ENCODE data around the gene CFTR. TPM values are rescaled to one million over a fixed set of nuclear protein-coding genes. Genes with fewer than 3 reads are reported as not detected.

Gene CFTR
- total RNA-seq, 1 experiment from 2014 or later: 0.19 TPM

DNA sequence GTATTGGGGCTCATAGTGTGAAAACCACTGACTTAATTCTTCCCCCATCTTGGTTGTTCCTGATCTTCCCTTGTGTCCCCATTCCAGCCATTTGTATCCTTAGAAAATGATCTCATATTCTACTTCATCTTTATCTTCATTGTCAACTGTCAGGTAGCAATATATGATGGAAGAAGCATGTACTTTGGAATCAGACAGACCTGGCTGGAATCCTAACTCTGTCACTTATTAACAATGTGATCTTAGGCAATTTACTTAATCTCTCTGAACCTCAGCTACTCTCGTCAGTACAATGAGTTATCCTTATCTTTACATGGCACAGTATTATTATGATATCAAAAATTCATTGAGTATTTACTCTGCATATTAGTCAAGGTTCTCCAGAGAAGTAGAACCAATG, 10.1 kb downstream of the CFTR start:
- TF ChIP-seq EZH2 (IDR thresholded peaks at IDR 0.05; ENCODE audit: borderline replicate concordance, low read depth, low read length, poor library complexity, severe bottlenecking): no peak
- TF ChIP-seq, protein P1, sequence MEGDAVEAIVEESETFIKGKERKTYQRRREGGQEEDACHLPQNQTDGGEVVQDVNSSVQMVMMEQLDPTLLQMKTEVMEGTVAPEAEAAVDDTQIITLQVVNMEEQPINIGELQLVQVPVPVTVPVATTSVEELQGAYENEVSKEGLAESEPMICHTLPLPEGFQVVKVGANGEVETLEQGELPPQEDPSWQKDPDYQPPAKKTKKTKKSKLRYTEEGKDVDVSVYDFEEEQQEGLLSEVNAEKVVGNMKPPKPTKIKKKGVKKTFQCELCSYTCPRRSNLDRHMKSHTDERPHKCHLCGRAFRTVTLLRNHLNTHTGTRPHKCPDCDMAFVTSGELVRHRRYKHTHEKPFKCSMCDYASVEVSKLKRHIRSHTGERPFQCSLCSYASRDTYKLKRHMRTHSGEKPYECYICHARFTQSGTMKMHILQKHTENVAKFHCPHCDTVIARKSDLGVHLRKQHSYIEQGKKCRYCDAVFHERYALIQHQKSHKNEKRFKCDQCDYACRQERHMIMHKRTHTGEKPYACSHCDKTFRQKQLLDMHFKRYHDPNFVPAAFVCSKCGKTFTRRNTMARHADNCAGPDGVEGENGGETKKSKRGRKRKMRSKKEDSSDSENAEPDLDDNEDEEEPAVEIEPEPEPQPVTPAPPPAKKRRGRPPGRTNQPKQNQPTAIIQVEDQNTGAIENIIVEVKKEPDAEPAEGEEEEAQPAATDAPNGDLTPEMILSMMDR (conservative IDR thresholded peaks at IDR 0.05; ENCODE audit: low read depth, low read length): no peak
- intact Hi-C loops (cut with micrococcal nuclease; ENCODE audit: unreplicated experiment): no loop called here
- no TSS peak for BruUV-seq (replicated peaks)
- no peaks in the 10 kb centered on the region for H3K36me3 ChIP-seq (ENCODE audit: insufficient read depth, low read length, poor library complexity, severe bottlenecking)
- H3K27me3 ChIP-seq (replicated peaks; ENCODE audit: insufficient read depth, low read depth, low read length, poor library complexity): no peaks in the 10 kb centered on the region
- CTCF ChIA-PET: no interaction called here
- no peaks in the 10 kb centered on the region for H3K9me3 ChIP-seq (ENCODE audit: low read depth, low read length, poor library complexity, severe bottlenecking)
- no peak overlapping the region for H3K4me3 ChIP-seq (ENCODE audit: low read depth, low read length, poor library complexity, severe bottlenecking)
- no peak for DNase-seq (ENCODE audit: low spot score)
- POLR2A ChIA-PET (ENCODE audit: low non-redundant PET): no interaction called here
- no peak overlapping the region for H3K27ac ChIP-seq (ENCODE audit: low read depth, low read length, poor library complexity, severe bottlenecking)
- no peaks in the 10 kb centered on the region for H3K4me1 ChIP-seq (ENCODE audit: insufficient read depth, low read length, poor library complexity, severe bottlenecking)

DNA sequence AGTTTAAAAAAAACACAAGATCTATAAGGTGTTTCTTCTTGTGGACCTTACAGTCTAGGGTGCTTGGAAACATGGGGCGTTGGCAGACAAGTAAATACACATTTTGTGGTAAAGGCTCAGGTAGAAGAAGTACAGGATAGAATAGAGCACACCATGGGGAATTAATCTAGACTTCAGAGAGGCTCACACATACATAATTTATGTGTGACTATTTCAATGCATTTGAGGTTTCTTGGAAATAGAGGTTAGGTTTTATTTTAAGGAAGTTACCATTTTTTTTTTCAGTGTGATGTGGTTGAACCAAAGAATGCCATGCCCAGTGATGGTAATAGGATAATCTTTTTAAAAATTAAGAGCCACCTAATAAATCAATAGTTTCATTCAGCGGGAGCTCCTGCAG, 12.8 kb downstream of the CFTR start:
- Histone ChIP-seq H3K9me3 (ENCODE audit: low read depth, low read length, poor library complexity, severe bottlenecking) (no peaks in the 10 kb centered on the region), H3K36me3 (ENCODE audit: insufficient read depth, low read length, poor library complexity, severe bottlenecking) (no peaks in the 10 kb centered on the region), H3K27ac (ENCODE audit: low read depth, low read length, poor library complexity, severe bottlenecking) (no peak overlapping the region), H3K4me3 (ENCODE audit: low read depth, low read length, poor library complexity, severe bottlenecking) (no peak overlapping the region), H3K4me1 (ENCODE audit: insufficient read depth, low read length, poor library complexity, severe bottlenecking) (no peaks in the 10 kb centered on the region), H3K27me3 (replicated peaks; ENCODE audit: insufficient read depth, low read depth, low read length, poor library complexity) (no peaks in the 10 kb centered on the region)
- intact Hi-C loops (cut with micrococcal nuclease; ENCODE audit: unreplicated experiment): no loop called here
- no peak for DNase-seq (ENCODE audit: low spot score)
- TF ChIP-seq, protein P1 (conservative IDR thresholded peaks at IDR 0.05; ENCODE audit: low read depth, low read length): no peak
- no peak for TF ChIP-seq EZH2 (IDR thresholded peaks at IDR 0.05; ENCODE audit: borderline replicate concordance, low read depth, low read length, poor library complexity, severe bottlenecking)
- POLR2A ChIA-PET (ENCODE audit: low non-redundant PET): no interaction called here
- no TSS peak for BruUV-seq (replicated peaks)
- CTCF ChIA-PET: no interaction called here

DNA sequence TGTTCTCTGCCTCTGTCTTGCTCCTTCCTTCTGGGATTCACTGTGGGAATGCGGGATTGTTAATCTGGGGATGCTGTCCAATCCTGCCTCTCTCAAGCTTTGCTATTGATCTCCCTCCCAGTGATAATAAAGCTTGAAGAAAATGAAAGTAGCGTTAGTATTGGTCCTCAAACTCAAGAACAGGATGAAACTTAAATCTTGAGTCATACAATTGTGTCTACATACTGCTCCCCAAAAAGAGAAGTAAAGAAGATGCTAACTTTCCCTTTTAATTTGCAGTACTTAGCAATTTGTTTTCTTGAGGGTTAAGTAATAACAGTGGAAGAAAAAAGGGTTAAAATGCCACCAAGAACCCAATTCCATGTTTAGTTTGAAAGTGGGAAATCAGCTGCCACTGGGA, 13.6 kb downstream of the CFTR start:
- Histone ChIP-seq H3K4me1 (ENCODE audit: insufficient read depth, low read length, poor library complexity, severe bottlenecking) (no peaks in the 10 kb centered on the region), H3K27me3 (replicated peaks; ENCODE audit: insufficient read depth, low read depth, low read length, poor library complexity) (no peaks in the 10 kb centered on the region), H3K4me3 (ENCODE audit: low read depth, low read length, poor library complexity, severe bottlenecking) (no peak overlapping the region), H3K27ac (ENCODE audit: low read depth, low read length, poor library complexity, severe bottlenecking) (no peak overlapping the region), H3K9me3 (ENCODE audit: low read depth, low read length, poor library complexity, severe bottlenecking) (no peaks in the 10 kb centered on the region), H3K36me3 (ENCODE audit: insufficient read depth, low read length, poor library complexity, severe bottlenecking) (no peaks in the 10 kb centered on the region)
- CTCF ChIA-PET: no interaction called here
- TF ChIP-seq EZH2 (IDR thresholded peaks at IDR 0.05; ENCODE audit: borderline replicate concordance, low read depth, low read length, poor library complexity, severe bottlenecking): no peak
- TF ChIP-seq, protein P1 (conservative IDR thresholded peaks at IDR 0.05; ENCODE audit: low read depth, low read length): no peak
- POLR2A ChIA-PET (ENCODE audit: low non-redundant PET): no interaction called here
- DNase-seq (ENCODE audit: low spot score): no peak
- BruUV-seq (replicated peaks): no TSS peak
- intact Hi-C loops (cut with micrococcal nuclease; ENCODE audit: unreplicated experiment): no loop called here

Data from A673 (cell line).